ENCODE data around the gene NAB1.
"Not testable (repeated sequence)": the region's sequence is repeated elsewhere in the genome, so short reads cannot be mapped to it uniquely, and the experiment has no call there.

The NAB1 gene, protein sequence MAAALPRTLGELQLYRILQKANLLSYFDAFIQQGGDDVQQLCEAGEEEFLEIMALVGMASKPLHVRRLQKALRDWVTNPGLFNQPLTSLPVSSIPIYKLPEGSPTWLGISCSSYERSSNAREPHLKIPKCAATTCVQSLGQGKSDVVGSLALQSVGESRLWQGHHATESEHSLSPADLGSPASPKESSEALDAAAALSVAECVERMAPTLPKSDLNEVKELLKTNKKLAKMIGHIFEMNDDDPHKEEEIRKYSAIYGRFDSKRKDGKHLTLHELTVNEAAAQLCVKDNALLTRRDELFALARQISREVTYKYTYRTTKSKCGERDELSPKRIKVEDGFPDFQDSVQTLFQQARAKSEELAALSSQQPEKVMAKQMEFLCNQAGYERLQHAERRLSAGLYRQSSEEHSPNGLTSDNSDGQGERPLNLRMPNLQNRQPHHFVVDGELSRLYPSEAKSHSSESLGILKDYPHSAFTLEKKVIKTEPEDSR

DNA sequence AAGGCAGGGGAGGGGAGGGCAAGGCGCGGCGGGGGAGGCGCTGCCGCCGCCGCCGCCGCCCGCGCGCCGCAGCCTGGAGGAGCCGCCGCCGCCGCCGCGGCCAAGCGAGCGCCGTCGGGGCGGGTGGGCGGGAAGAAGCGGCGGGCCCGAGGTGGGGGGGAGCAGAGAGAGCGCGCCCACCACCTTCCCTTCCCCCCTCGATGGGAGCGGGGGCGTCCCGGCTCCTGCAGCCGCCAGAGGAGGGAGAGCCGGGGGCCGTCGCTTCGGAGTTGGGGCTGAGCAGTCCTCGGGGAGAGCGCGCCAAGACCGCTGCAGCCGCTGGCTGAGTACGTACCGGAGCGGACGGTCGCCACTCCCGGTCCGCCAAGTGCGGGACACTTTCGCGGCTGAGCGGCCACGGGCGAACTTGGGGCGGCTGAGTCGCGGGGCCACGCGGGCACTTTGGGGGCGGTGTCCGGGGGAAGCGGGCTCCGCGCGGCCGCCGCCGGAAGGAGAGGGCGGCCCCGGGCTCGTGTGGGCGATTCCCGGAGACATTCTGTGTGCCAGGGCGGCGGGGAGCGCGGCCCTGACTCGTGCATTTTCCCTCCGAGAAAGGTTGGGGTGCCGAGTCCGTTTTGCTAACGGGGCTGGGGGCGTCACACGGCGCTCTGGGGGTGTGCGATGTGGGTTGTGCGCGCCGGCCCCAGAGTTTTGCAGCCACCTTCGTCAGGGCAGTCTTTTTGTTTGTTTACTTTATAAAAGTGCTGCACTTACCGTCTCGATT lies at the start of gene NAB1:
Gene NAB1, plus strand, starts transcription at position 49 of the 763 bp plus-strand sequence. CDS start 10,094 bp downstream, outside the sequence.
- peak in 42 of 56 donors; percentile 14 to 85 (median 64) for DNase-seq

DNA sequence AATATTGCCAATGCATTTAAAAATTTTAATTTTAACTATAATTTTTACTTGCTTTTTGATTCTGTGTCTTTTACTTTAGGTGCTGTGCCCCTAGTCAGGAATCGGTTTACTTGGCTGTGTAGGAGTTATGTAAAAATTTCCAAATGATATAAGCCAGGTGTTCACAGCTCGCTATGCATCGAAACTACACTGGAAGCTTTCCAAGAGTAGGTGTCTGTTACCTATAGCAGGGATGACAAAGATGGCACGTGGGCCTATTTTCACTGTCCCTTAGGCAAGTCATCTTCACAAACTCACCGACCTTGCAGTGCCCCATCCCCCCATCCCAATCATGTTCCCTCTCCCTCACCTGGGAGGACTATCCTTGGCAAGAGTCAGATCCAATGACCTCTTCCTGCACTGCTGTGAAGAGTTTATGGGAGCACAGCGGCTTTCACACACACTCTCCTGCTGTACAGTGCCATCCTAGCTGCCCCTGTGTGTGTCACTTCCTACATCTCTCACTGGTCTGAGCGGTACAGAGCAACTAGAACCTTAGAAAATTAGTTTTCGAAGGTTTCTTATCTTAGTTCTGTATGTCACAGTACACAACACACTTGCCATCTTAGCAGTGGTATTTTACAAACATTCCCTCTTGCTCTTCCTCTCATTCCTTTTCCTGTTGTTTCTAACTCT lies 49.2 kb upstream of the NAB1 start:
- no peak for DNase-seq

DNA sequence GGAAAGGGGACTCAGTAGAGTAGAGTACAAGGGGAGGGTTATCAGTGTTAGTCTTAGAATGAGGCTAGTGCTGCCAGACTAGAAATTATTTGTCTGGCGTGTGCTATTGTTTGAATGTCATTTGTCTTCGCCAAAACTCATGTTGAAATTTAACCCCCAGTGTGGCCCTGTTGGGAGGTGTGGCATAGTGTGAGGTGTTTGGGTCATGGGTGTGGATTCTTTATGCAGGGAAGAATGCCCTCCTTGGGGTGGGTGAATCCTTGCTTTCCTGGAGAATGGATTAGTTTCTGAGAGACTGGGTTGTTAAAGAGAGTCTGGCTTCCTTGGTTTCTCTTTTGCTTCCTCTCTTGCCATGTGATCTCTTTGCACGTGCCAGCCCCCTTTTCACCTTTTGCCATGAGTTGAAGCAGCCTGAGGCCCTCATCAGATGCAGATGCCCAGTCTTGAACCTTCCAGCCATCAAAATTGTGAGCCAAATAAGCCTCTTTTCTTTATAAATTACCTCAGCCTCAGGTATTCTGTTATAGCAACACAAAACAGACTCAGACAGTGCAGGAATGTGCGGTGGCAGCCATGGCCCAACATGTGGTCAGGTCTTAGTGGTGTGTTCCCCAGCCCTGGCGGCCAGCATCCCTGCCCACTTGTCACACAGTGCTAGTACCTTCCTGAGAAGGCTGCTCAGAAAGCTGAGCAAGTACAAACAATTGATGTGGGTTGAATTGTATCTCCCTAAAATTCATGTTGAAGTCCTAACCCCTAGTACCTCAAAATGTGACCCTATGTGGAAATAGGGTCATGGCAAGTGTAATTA lies 48.4 kb upstream of the NAB1 start:
- DNase-seq = no peak

DNA sequence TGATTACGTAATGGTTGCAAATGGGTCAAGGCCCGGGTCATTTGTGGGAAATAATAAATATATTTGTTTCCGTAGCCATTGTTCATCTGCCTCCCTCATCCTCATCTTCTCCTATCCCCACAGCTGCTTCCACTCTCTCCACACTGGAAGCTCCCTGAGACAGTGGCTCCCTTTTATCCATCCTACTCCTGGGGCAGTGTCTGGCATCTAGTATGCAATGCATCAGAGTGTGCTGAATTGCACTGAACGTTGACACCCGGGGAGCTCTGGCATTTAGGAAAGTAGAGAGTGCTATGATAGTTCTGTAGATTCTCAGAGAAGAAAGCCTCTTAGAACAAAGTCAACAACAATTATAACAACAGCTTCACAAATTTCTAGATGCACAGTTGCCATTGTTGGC lies 45.5 kb upstream of the NAB1 start:
- DNase-seq = peak in 40 of 56 donors; percentile 4 to 80 (median 52)

DNA sequence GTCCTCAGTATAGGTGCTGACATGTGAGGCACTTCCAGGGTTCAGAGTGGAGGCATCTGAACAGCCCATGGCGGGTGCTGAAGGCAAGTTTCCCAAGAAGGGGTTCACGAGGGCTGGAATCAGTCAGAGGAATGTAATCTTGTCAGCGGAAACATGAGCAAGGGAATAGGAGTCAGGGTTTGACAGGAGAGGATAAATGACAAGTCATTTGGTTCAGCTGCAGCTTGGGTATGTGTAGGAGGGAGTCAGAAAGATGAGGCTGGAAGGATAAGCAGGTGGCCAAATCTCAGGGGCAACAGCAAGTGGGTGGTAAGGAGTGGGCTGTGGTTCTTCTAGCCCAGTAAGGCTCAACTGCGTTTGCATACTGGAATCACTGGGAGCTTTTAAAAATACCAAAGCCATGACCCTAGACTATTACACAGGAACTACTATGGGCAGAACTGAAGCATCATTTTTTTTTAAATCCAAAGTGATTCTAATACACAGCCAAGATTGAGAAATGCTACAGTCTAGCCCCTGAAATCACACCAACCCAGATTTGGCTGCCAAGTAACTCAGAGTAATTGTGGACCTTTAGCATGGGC lies 41.8 kb upstream of the NAB1 start:
- DNase-seq = no peak

DNA sequence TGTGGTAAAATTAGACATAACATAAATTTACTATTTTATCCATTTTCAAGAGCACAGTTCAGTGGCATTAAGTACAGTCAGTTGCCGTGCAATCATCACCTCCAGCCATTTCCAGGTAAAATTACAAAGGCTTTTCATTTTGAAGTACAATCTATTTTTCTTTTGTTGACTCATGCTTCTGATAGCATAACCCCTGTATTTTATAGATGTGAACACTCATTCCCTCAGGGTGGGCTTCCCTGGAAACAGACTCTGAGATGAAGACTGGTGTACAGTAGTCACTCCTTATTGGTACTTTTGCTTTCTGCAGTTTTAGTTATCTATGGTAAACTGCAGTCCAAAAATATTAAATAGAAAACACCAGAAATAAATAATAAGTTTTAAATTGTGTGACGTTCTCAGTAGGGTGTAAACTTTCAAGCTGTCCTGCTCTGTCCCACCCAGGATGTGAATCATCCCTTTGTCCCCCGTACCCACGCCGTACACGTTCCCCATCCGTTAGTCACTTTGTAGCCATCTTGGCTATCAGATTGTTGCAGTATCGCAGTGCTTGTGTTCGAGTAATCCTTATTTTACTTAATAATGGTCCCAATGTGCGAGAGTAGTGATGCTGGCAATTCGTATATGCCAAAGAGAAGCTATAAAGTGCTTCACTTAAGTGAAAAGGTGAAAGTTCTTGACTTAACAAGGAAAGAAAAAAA lies 41.1 kb upstream of the NAB1 start:
- DNase-seq = no peak

DNA sequence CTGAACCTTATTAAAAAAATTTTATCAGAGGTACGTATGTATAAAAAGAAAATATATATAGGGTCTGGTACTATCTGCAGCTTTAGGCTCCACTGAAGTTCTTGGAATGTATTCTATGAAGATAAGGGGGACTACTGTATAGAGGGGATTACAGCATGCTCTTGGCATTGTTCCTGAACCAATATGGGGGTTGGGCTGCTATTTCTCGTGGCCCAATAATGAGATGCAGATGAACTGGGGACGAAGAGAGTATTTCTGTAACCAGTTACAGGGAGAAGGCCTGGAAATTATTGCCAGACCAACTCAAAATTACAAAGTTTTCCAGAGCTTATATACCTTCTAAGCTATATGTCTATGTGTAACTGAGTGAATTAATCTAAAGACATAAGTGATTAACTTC lies 40.0 kb upstream of the NAB1 start:
- not testable (repeated sequence) for DNase-seq

DNA sequence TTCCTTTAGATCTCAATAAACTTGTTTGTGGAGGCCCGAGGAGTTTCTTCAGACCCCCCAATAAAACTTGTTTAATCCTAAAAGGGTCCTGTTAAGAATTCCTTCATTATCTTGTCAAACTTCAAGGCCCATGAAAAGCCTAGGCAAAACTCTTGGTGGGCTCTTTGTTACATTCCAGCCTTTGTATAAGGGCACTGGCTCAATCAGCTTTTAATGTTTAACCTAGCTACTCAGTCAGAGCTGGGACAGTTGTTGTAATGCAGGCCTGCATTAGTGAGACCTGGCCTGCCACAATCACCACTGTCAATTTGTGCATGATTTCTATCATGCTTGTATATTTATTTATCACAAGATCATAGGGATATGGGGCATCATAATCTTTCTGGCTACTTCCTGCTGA lies 39.5 kb upstream of the NAB1 start:
- DNase-seq = not testable (repeated sequence)

DNA sequence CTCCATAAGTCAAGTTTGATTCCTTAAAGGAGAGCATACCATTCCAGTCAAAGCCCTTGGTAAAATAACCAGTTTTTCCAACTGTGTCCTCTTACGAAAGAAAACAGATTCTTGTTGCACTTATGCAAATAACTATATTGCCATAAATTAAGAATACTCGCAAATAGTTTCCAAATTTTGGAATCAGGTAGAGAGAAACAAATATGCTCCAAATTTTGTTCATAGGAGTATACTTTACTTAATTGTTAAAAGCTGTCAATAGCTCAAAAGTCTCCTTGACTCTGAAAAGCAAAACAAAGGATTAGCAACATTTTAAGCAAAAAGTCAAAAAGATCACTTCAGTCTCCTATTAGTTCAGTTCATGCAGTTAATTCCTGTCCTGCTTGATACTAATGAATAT lies 38.4 kb upstream of the NAB1 start:
- not testable (repeated sequence) for DNase-seq

DNA sequence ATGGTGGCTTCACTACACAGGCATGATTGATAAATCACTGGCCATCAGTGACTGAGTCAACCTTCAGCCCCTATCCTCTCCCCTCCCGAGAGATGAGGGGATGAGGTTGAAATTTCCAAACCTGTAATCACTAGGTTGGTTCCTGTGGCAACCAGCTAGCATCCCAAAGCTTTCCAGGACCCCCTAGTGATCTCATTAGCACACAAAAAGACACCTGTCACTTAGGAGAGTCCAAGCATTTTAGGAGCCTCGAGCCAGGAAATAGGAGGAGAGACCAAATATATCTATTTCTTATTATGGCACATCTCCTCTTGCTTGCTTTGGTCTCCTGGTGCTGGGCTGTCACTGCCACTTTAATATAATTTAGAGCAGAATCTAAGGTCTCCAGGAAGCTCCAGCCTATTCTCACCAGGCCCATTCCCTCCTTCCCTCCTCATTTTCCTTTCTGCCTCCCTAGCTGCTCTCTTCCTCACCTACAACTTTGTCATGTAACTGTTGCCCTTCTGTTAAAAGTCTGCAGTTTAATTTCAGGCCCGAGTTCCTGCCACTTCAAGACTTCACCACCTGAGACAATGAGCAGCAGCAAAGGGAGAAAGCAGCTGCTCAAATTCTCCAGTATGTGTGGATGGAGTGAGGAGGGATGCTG lies 33.2 kb upstream of the NAB1 start:
- DNase-seq = no peak

DNA sequence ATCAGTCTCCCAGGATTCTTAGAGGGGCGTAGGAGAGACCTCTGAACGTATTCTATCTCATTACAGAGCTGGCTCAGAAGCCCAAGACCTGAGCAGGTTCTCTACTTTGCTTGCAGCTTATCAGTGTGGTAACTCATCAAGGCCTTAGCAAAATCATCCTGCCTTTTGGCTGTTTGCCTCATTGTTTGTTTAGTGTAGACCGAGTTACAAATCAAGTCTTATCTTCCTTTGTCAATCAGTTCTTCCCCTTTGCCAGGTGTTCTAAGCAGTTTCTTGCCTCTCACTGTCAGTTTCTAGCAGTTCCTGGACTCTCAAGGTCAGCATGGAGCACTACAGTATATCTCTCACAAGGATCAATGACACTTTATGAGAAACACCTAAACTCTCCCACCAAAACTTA lies 30.9 kb upstream of the NAB1 start:
- DNase-seq = no peak

DNA sequence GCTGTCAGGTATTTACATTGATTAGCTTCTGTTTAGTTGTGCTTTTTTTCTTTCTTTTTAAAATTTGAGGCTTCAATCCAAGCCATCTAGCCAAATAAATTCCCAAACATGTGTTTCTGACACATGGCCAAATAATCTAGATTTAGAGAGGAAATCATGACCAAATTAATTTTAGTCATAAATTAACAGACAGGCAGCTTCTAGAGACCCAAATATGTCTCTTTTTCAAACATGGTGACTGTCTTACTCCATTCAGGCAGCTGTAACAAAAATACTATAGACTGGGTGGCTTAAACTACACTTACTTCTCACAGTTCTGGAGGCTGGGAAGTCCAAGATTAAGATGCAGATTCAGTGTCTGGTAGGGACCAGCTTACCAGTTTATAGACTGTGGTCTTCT lies 23.2 kb upstream of the NAB1 start:
- DNase-seq = no peak

DNA sequence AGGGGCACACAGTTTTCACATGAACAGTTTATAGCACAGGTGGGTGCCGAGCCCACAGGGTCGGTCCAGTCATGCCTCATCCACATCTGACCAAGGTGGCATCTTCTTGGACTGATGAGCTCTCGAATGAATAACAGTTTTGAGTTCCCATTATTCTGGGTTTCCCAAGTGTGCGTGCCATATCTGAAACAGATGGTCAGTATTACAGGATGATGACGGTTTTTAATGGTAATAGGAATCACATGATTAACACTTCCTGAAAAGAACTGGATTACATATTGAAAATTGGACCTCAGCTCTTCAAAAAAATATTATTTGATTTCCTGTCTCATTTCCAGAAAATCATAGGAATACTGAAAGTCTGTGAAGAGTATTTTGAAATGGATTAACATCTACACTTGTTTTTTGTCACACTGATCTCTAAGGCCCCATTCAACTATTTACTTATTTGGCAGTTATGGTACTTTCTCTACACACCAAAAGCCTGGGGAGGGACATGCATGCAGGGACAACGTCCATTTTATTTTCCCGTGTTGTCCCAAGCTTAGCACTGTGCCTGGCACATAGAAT lies 22.2 kb upstream of the NAB1 start:
- DNase-seq = no peak

DNA sequence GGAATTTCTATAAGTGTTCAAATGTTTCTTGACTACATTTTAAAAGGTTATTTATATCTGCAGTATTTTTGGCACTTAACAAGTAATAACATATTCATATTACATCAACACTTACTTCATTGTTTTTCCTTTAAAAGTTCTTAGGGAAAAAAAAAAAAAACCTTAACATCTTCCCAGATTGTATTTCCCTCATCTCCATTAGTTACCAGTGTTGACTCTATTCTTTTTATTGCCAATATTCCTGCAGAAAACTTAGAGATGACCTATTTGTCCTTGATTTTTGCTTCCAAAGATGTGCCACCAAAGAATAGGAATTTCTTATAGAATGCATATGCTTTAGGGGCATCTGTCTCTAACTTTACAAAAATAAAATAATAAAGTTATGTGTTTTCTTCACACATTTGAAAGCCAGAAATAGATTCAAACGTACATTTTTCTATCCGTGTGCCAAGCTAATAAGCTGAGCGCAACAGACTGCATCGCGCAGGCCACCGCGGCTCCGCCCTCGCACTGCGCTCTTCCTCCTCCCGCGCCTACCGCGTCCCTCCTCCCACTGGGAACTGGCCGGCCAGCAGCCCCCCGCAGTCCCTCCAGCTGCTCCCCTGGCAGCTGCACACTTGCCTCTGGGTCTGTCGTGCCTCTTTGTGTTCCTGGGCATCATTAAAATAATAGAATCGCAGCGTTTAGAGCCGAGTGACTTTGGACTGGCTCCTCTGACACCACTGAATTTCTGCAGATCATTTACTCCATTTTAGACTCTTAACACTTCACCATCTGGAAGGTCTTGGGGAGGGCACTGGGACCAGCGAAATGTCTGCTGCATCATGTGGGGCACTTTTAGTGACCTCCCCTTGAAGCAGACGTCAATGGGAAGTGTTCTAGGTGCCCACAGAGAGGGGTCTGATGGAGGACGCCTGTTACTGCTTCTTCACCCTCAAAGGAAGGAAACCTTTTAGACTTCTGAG lies 21.2 kb upstream of the NAB1 start:
- DNase-seq = peak in 44 of 56 donors; percentile 2 to 69 (median 39)

DNA sequence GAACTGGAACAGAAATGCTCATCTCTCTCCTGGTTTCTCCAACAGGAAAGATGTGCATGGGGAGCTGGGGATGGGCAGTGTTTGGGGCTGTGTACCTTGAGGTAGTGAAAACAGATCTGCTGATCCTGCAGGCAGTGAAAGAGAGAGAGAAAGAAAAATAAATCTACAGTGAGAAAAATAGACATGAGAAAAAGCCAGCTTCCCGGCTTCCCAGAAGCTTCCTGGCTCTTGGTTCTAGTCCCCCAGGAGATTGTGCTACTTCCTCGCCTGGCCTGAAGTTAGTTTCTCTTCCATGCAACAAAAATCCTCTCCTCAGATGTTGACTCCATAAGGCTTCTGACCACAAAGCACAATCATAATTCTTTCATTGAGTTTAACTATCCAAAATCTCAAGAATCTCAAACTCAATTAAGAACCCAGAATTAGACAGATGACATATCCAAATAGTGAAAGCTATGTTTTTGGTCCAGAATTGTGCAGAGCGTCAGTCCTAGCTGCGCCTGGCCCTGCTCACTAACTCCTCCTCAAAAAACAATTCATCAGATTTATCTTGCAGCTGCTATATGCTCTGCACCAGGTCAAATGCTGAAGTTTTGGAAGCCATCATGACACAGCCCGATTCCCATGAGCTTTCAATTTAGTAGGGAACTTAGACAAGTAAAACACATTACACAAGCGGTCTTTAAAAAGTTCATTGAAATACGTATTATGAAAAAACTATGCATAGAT lies 20.1 kb upstream of the NAB1 start:
- no peak for DNase-seq

DNA sequence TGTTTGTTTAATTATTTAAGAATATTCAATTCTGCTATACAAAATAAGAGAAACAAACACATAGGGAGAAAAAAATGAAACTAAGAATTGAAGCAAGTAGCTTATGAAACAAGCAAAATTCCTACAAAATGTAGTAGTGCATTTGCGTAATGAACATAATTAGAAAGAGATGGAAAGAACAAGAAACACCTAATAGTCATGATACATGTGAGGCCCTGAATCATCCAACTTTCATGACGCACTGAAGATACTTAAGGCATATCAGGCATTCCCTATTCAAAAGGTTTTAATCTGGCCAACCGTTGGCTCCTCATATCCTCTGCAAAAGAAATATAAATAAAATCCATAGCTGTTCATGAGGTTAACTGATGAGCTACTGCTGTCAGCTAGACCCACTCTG lies 14.5 kb upstream of the NAB1 start:
- DNase-seq = no peak

DNA sequence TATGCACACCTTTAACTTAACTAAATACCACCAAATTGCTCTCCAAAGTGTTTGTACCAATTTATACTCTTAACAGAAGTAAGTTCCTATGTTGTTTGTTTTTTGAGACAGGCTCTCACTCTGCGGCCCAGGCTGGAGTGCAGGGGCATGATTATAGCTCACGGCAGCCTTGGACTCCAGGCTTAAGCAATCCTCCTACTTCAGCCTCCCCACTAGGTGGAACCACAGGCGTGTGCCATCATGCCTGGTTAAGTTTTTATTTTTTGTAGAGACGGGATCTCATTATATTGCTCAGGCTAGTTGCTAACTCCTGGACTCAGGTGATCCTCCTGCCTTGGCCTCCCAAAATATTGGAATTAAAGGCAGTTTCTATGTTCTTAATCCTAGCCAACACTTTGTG lies 13.1 kb upstream of the NAB1 start:
- DNase-seq = no peak

All from amygdala (tissue), 56 donors.